H9 (cell line): Measurements from ENCODE around the gene BLOC1S3. TPM values are rescaled to one million over a fixed set of nuclear protein-coding genes. Genes with fewer than 3 reads are reported as not detected.
A peak's percentile ranks its signal among the peaks of the same experiment; 100 is the strongest.

Experiments used
- DNase-seq: peaks from one replicate; pipeline ENCODE4 v3.0.0-alpha.2; 2017
- H2AFZ ChIP-seq: one replicate; pipeline ENCODE4 v1.6.1; 2013; ENCODE audit warnings: mild to moderate bottlenecking, low read length, control low read depth, moderate library complexity
- H2AK5ac ChIP-seq: 2 replicates; pipeline ENCODE4 v1.6.1; 2013; ENCODE audit warnings: low read length, control low read depth, mixed read lengths; ENCODE audit not compliant: insufficient read length
- H2BK120ac ChIP-seq: one replicate; pipeline ENCODE4 v1.6.1; 2013; ENCODE audit warnings: low read depth, mild to moderate bottlenecking, low read length, control low read depth, inconsistent platforms; ENCODE audit not compliant: poor library complexity, severe bottlenecking
- H2BK12ac ChIP-seq: 2 replicates; pipeline ENCODE4 v1.6.1; 2013; ENCODE audit warnings: low read length, control low read depth, mixed read lengths, low read depth; ENCODE audit not compliant: insufficient read length
- H2BK15ac ChIP-seq: 2 replicates; pipeline ENCODE4 v1.6.1; 2013; ENCODE audit warnings: low read depth, low read length, control low read depth
- H2BK20ac ChIP-seq: one replicate; pipeline ENCODE4 v1.6.1; 2013; ENCODE audit warnings: low read depth, mild to moderate bottlenecking, low read length, control low read depth, inconsistent platforms; ENCODE audit not compliant: poor library complexity, severe bottlenecking
- H2BK5ac ChIP-seq: 2 replicates; pipeline ENCODE4 v1.6.1; 2013; ENCODE audit warnings: low read length, control low read depth, mixed read lengths; ENCODE audit not compliant: insufficient read length
- H3K14ac ChIP-seq: 2 replicates; pipeline ENCODE4 v1.6.1; 2013; ENCODE audit warnings: low read length, control low read depth; ENCODE audit not compliant: insufficient read depth
- H3K18ac ChIP-seq: 2 replicates; pipeline ENCODE4 v1.6.1; 2013; ENCODE audit warnings: low read depth, mild to moderate bottlenecking, mixed read lengths, low read length, control low read depth; ENCODE audit not compliant: insufficient read length
- H3K23ac ChIP-seq: 2 replicates; pipeline ENCODE4 v1.6.1; 2013; ENCODE audit warnings: low read length, control low read depth, mixed read lengths, low read depth; ENCODE audit not compliant: insufficient read length
- H3K23me2 ChIP-seq: 2 replicates; pipeline ENCODE4 v1.6.1; 2013; ENCODE audit warnings: low read depth, mild to moderate bottlenecking, mixed read lengths, low read length, control low read depth; ENCODE audit not compliant: insufficient read length, poor library complexity, severe bottlenecking
- H3K27ac ChIP-seq: 2 replicates; pipeline ENCODE4 v1.5.1; 2013; ENCODE audit warnings: low read length, control low read depth, mixed read lengths, low read depth; ENCODE audit not compliant: insufficient read length
- H3K27me3 ChIP-seq: 2 replicates; pipeline ENCODE4 v1.6.1; 2013; ENCODE audit warnings: low read length, control low read depth, inconsistent platforms; ENCODE audit not compliant: insufficient read depth
- H3K4ac ChIP-seq: 2 replicates; pipeline ENCODE4 v1.6.1; 2013; ENCODE audit warnings: low read depth, mild to moderate bottlenecking, control low read depth, inconsistent platforms, low read length, moderate library complexity
- H3K4me1 ChIP-seq: 2 replicates; pipeline ENCODE4 v1.6.1; 2013; ENCODE audit warnings: low read length, control low read depth, inconsistent platforms; ENCODE audit not compliant: insufficient read depth
- H3K4me2 ChIP-seq: 2 replicates; pipeline ENCODE4 v1.6.1; 2013; ENCODE audit warnings: low read length, control low read depth, mixed read lengths; ENCODE audit not compliant: insufficient read length, insufficient read depth
- H3K56ac ChIP-seq: 2 replicates; pipeline ENCODE4 v1.6.1; 2013; ENCODE audit warnings: low read depth, mild to moderate bottlenecking, mixed read lengths, low read length, control low read depth; ENCODE audit not compliant: insufficient read length
- H3K79me1 ChIP-seq: 2 replicates; pipeline ENCODE4 v1.6.1; 2013; ENCODE audit warnings: low read depth, mild to moderate bottlenecking, moderate library complexity, low read length, control low read depth, inconsistent platforms; ENCODE audit not compliant: insufficient read depth, poor library complexity, severe bottlenecking
- H3K79me2 ChIP-seq: 2 replicates; pipeline ENCODE4 v1.6.1; 2013; ENCODE audit warnings: low read length, control low read depth, inconsistent platforms; ENCODE audit not compliant: insufficient read depth
- H3K9ac ChIP-seq: 2 replicates; pipeline ENCODE4 v1.6.1; 2013; ENCODE audit warnings: low read length, control low read depth, mixed read lengths; ENCODE audit not compliant: insufficient read length; ENCODE audit errors: extremely low read depth
- H3K9me3 ChIP-seq: one replicate; pipeline ENCODE4 v1.6.1; 2013; ENCODE audit warnings: low read depth, low read length, inconsistent platforms; ENCODE audit not compliant: control insufficient read depth
- H3T11ph ChIP-seq: one replicate; pipeline ENCODE4 v1.6.1; 2013; ENCODE audit warnings: mild to moderate bottlenecking, low read length, control low read depth, inconsistent platforms
- H4K20me1 ChIP-seq: one replicate; pipeline ENCODE4 v1.6.1; 2013; ENCODE audit not compliant: control insufficient read depth, insufficient read length, insufficient read depth
- H4K5ac ChIP-seq: 2 replicates; pipeline ENCODE4 v1.6.1; 2013; ENCODE audit warnings: low read depth, mild to moderate bottlenecking, mixed read lengths, low read length, control low read depth; ENCODE audit not compliant: insufficient read length
- H4K8ac ChIP-seq: replicated peaks from 2 replicates; pipeline ENCODE4 v1.6.1; 2013; ENCODE audit warnings: low read length, control low read depth, mixed read lengths, low read depth; ENCODE audit not compliant: insufficient read length
- H4K91ac ChIP-seq: 2 replicates; pipeline ENCODE4 v1.6.1; 2013; ENCODE audit warnings: low read depth, mild to moderate bottlenecking, moderate library complexity, mixed read lengths, low read length, control low read depth; ENCODE audit not compliant: insufficient read length
- H3K27ac Mint-ChIP-seq, 3 experiments: 2 replicates in 2 of 3; 3 replicates in 1 of 3; pipeline ENCODE4 v1.8.0; 2020 to 2021; ENCODE audit warnings: mixed read lengths in 3 of 3, mild to moderate bottlenecking in 1 of 3, moderate library complexity in 1 of 3
- H3K27me3 Mint-ChIP-seq: 2 replicates; pipeline ENCODE4 v1.8.0; 2021; ENCODE audit warnings: low read depth, mild to moderate bottlenecking, moderate library complexity, mixed read lengths
- H3K36me3 Mint-ChIP-seq, 3 experiments: 2 replicates in 2 of 3; 3 replicates in 1 of 3; pipeline ENCODE4 v1.8.0; 2020 to 2021; ENCODE audit warnings: low read depth in 3 of 3, mixed read lengths in 3 of 3; ENCODE audit not compliant: insufficient read depth in 1 of 3
- H3K4me1 Mint-ChIP-seq, 2 experiments: 2 replicates each; pipeline ENCODE4 v1.8.0; 2020; ENCODE audit warnings: mixed read lengths in 2 of 2
- H3K4me3 Mint-ChIP-seq, 2 experiments: 2 replicates in 1 of 2; 3 replicates in 1 of 2; pipeline ENCODE4 v1.8.0; 2020 to 2021; ENCODE audit warnings: mild to moderate bottlenecking in 2 of 2, mixed read lengths in 2 of 2, moderate library complexity in 1 of 2
- H3K9me3 Mint-ChIP-seq, 2 experiments: 2 replicates in 1 of 2; 3 replicates in 1 of 2; pipeline ENCODE4 v1.8.0; 2020; ENCODE audit warnings: mild to moderate bottlenecking in 2 of 2, mixed read lengths in 2 of 2, moderate library complexity in 1 of 2
- CTCF ChIP-seq: fragments of 200-600 bp; sonication (generic); conservative IDR thresholded peaks from 3 replicates; pipeline ENCODE4 v1.8.0; 2021; ENCODE audit warnings: antibody characterized with exemption, mild to moderate bottlenecking
- WGBS: extraction: QIAGEN DNeasy Blood & Tissue Kit; methylation state at CpG from one replicate; pipeline ENCODE4 v1.1.7; 2013; ENCODE audit warnings: missing lambda C conversion rate, low lambda C conversion rate, mixed read lengths; ENCODE audit not compliant: insufficient read length; ENCODE audit errors: extremely low coverage; 5-methylcytosine and 5-hydroxymethylcytosine counted together
- total RNA-seq: library from RNA; stranded (reverse); gene quantifications from 2 replicates; pipeline ENCODE4 v1.2.1, GENCODE V29; 2021

The BLOC1S3 gene
- total RNA-seq, 1 experiment from 2014 or later, result 9.2 TPM

- H3K9me3 ChIP-seq, result no peaks in the 10 kb centered on the region
- H2BK12ac ChIP-seq, result no peak overlapping the region
- no peaks in the 10 kb centered on the region; a peak in 1 of 5 replicates for H3K9me3 Mint-ChIP-seq
- H4K20me1 ChIP-seq, result no peaks in the 10 kb centered on the region
- H3K79me1 ChIP-seq, result no peaks in the 10 kb centered on the region
- H4K8ac ChIP-seq, result no peak overlapping the region
- H3K27ac ChIP-seq, result no peak overlapping the region
- no peak overlapping the region for H3K9ac ChIP-seq
- no CpG with 5 or more reads among the region's 64 CpGs for WGBS
- H3K4me3 Mint-ChIP-seq, result no peak overlapping the region
- no peak overlapping the region for H3K23ac ChIP-seq
- H3K27ac Mint-ChIP-seq, result peak overlapping the region in 1 of 3 experiments; percentile 55; a peak in 1 of 7 replicates
- no peaks in the 10 kb centered on the region for H3K79me2 ChIP-seq
- no peak overlapping the region for H2BK20ac ChIP-seq
- H4K91ac ChIP-seq, result no peak overlapping the region
- H3K4me1 ChIP-seq, result no peaks in the 10 kb centered on the region
- H3K4me1 Mint-ChIP-seq, result peaks cover 11 to 23% of the 10 kb centered on the region in 2 experiments
- H2BK5ac ChIP-seq, result no peak overlapping the region
- DNase-seq, result peak; percentile 58
- no peak overlapping the region for H3K14ac ChIP-seq
- H3K27me3 ChIP-seq, result peaks cover 7% of the 10 kb centered on the region; the same call in 1 of the 2 replicates
- H3K18ac ChIP-seq, result no peak overlapping the region
- no peak overlapping the region for H4K5ac ChIP-seq
- no peak overlapping the region for H2BK120ac ChIP-seq
- peaks cover 55% of the 10 kb centered on the region for H3K27me3 Mint-ChIP-seq
- no peak for TF ChIP-seq CTCF
- H2AFZ ChIP-seq, result no peak overlapping the region
- no peak overlapping the region for H3T11ph ChIP-seq
- no peak overlapping the region for H3K4me2 ChIP-seq
- H2AK5ac ChIP-seq, result no peak overlapping the region
- H3K4ac ChIP-seq, result no peak overlapping the region
- H3K36me3 Mint-ChIP-seq, result peaks cover 0 to 2% (median 0%) of the 10 kb centered on the region in 3 experiments; a peak in 2 of 7 replicates
- no peak overlapping the region for H2BK15ac ChIP-seq
- no peak overlapping the region for H3K56ac ChIP-seq
- no peaks in the 10 kb centered on the region for H3K23me2 ChIP-seq
Measured at GRCh38 chr19:45151821-45152503, 26.6 kb upstream of the BLOC1S3 start.
